ENCODE measurements around the gene RAB9A.

- TF ChIP-seq CTCF (IDR thresholded peaks at IDR 0.05) (no peak), POLR2AphosphoS5 (IDR thresholded peaks at IDR 0.05) (no peak)
Measured at GRCh38 chrX:13717700-13718472, 29.0 kb downstream of the RAB9A start.

All from sigmoid colon (tissue), 4 donors.